Upper lobe of right lung (tissue), 1 donor: ENCODE results near the gene DRAP1. TPM values are rescaled to one million over a fixed set of nuclear protein-coding genes. Genes with fewer than 3 reads are reported as not detected.
A peak's percentile ranks its signal among the peaks of the same experiment; 100 is the strongest.

Source experiments
- ATAC-seq: fragments of 200-7000 bp; cut with Tn5 transposase; one replicate; pipeline ENCODE4 v1.9.1; 2020; ENCODE audit warnings: mild to moderate bottlenecking, moderate library complexity
- DNase-seq: peaks from one replicate; pipeline ENCODE4 v3.0.0-alpha.2; 2020
- H3K27ac ChIP-seq: fragments of 200-600 bp; one replicate; pipeline ENCODE4 v1.8.0; 2022
- H3K27me3 ChIP-seq: fragments of 200-600 bp; one replicate; pipeline ENCODE4 v1.8.0; 2022; ENCODE audit warnings: mild to moderate bottlenecking
- H3K36me3 ChIP-seq: fragments of 200-600 bp; one replicate; pipeline ENCODE4 v1.8.0; 2022
- H3K4me1 ChIP-seq: fragments of 200-600 bp; one replicate; pipeline ENCODE4 v1.8.0; 2022
- H3K4me3 ChIP-seq: fragments of 200-600 bp; one replicate; pipeline ENCODE4 v1.8.0; 2022; ENCODE audit warnings: mild to moderate bottlenecking
- H3K9me3 ChIP-seq: fragments of 200-600 bp; one replicate; pipeline ENCODE4 v1.8.0; 2022
- CTCF ChIP-seq: fragments of 200-600 bp; IDR thresholded peaks from one replicate; pipeline ENCODE4 v1.8.0; 2022; ENCODE audit warnings: antibody characterized with exemption
- intact Hi-C: fragments of 100-400 bp; cut with DNase I; formaldehyde crosslinking; loops from one replicate; pipeline ENCODE4 v1.11.0; 2022
- total RNA-seq: library from RNA; stranded (reverse); fragmentation: NEBNext Ultra II Directional; extraction: Animal tissue kit (Norgen Biotek cat#: 25700); gene quantifications from one replicate; pipeline ENCODE4 v1.2.1, GENCODE V29; 2021
- donor health status: DM: no; HTN: yes; CAD: no; lungs with severe emphysema.

The DRAP1 gene
- total RNA-seq, 1 donor from 2014 or later: 62.8 TPM

- H3K36me3 ChIP-seq: peaks cover 6% of the 10 kb centered on the region
- no peak for TF ChIP-seq CTCF
- no peaks in the 10 kb centered on the region for H3K27me3 ChIP-seq
- H3K27ac ChIP-seq: peak overlapping the region; percentile 63
- H3K4me3 ChIP-seq: peak overlapping the region; percentile 29
- peak; percentile 84 for ATAC-seq
- no peak for DNase-seq
- H3K9me3 ChIP-seq: no peaks in the 10 kb centered on the region
- intact Hi-C loops: loop anchor here (10.0 kb wide), 1 partner anchor 47 kb away; no protein-coding TSS in a partner anchor
- H3K4me1 ChIP-seq: no peaks in the 10 kb centered on the region
Measured at GRCh38 chr11:65927904-65928397, 8.7 kb downstream of the DRAP1 start.

- Histone ChIP-seq H3K36me3 (no peaks in the 10 kb centered on the region), H3K27ac (no peak overlapping the region), H3K27me3 (no peaks in the 10 kb centered on the region), H3K9me3 (no peaks in the 10 kb centered on the region), H3K4me3 (no peak overlapping the region), H3K4me1 (no peaks in the 10 kb centered on the region)
- intact Hi-C loops: loop anchor here (10.0 kb wide), 1 partner anchor 46 kb away; no protein-coding TSS in a partner anchor
- ATAC-seq (no peak), DNase-seq (no peak)
- no peak for TF ChIP-seq CTCF
Measured at GRCh38 chr11:65928667-65929066, 9.4 kb downstream of the DRAP1 start.

- no peaks in the 10 kb centered on the region for H3K9me3 ChIP-seq
- intact Hi-C loops: no loop called here
- no peak for DNase-seq
- no peaks in the 10 kb centered on the region for H3K27me3 ChIP-seq
- H3K4me1 ChIP-seq: no peaks in the 10 kb centered on the region
- H3K36me3 ChIP-seq: no peaks in the 10 kb centered on the region
- no peak for ATAC-seq
- H3K4me3 ChIP-seq: no peak overlapping the region
- no peak overlapping the region for H3K27ac ChIP-seq
- TF ChIP-seq CTCF: no peak
Measured at GRCh38 chr11:65931773-65932557, 12.7 kb downstream of the DRAP1 start.

GRCh38 chr11:65932558-65932919, 13.3 kb downstream of the DRAP1 start:
- Histone ChIP-seq H3K9me3 (no peaks in the 10 kb centered on the region), H3K4me3 (no peak overlapping the region), H3K27me3 (no peaks in the 10 kb centered on the region), H3K27ac (no peak overlapping the region), H3K4me1 (no peaks in the 10 kb centered on the region), H3K36me3 (no peaks in the 10 kb centered on the region)
- TF ChIP-seq CTCF: no peak
- intact Hi-C loops: no loop called here
- DNase-seq (no peak), ATAC-seq (no peak)

- Histone ChIP-seq H3K9me3 (no peaks in the 10 kb centered on the region), H3K27ac (no peak overlapping the region), H3K4me3 (no peak overlapping the region), H3K4me1 (no peaks in the 10 kb centered on the region), H3K27me3 (no peaks in the 10 kb centered on the region), H3K36me3 (no peaks in the 10 kb centered on the region)
- DNase-seq (no peak), ATAC-seq (no peak)
- no peak for TF ChIP-seq CTCF
- intact Hi-C loops: no loop called here
Measured at GRCh38 chr11:65934014-65934413, 14.8 kb downstream of the DRAP1 start.
